HepG2 (cell line): ENCODE data around the gene NBPF3. TPM values are rescaled to one million over a fixed set of nuclear protein-coding genes. Genes with fewer than 3 reads are reported as not detected.

ENCODE experiments used
- ATAC-seq: fragments of 200-7000 bp; cut with Tn5 transposase; 3 replicates; pipeline ENCODE4 v1.9.1; 2020; ENCODE audit warnings: mild to moderate bottlenecking, moderate library complexity
- BruUV-seq: library from RNA; stranded (reverse); fragments of 400-500 nt; replicated peaks from 2 replicates; lab custom pipeline; 2021; lab: Mats Ljungman, UMichigan
- CTCF ChIA-PET: fragments of 300-600 bp; formaldehyde crosslinking; extraction: SDS; loops from one replicate; lab custom pipeline; 2021; ENCODE audit warnings: low total read pairs, inconsistent platforms, low intra/inter-chr PET ratio; lab: Yijun Ruan, JAX
- POLR2A ChIA-PET: fragments of 350-600 bp; sonication (Branson Sonifier 250); formaldehyde crosslinking; loops from one replicate; lab custom pipeline; 2020; ENCODE audit warnings: antibody characterized with exemption, inconsistent platforms; lab: Yijun Ruan, JAX
- DNase-seq: peaks from one replicate; pipeline ENCODE4 v3.0.0-alpha.2; 2015; ENCODE audit warnings: low spot score
- FAIRE-seq: peaks from 3 replicates; lab custom pipeline; 2011; peaks lifted over from hg19 to GRCh38; lab: Jason Lieb, UNC
- H2AFZ ChIP-seq: one replicate; pipeline ENCODE4 v1.6.1; 2011; ENCODE audit warnings: low read length, inconsistent platforms
- H3K27ac ChIP-seq: fragments of 300-600 bp; 3 replicates; pipeline ENCODE4 v1.8.0; 2011; ENCODE audit warnings: mixed run types, mild to moderate bottlenecking, mixed read lengths, low read length, inconsistent platforms; ENCODE audit not compliant: insufficient read depth; ENCODE audit errors: extremely low read length
- H3K27me3 ChIP-seq, 2 experiments: fragments of 200-600 bp in 1 of 2; 2 replicates in 1 of 2; 3 replicates in 1 of 2; pipeline versions ENCODE4 v1.6.0 to v1.8.0; 2011; ENCODE audit warnings: low read length in 2 of 2, mild to moderate bottlenecking in 2 of 2, moderate library complexity in 2 of 2, inconsistent platforms in 1 of 2; ENCODE audit not compliant: insufficient read depth in 2 of 2, control insufficient read depth in 1 of 2
- H3K36me3 ChIP-seq, 2 experiments: fragments of 200-600 bp in 1 of 2; replicated peaks in 1 of 2; 2 replicates in 1 of 2; 3 replicates in 1 of 2; pipeline versions ENCODE4 v1.5.1 to v1.8.0; 2011; ENCODE audit warnings: low read length in 2 of 2, inconsistent platforms in 1 of 2; ENCODE audit not compliant: insufficient read depth in 2 of 2, control insufficient read depth in 1 of 2
- H3K4me1 ChIP-seq: 2 replicates; pipeline ENCODE4 v1.5.1; 2012; ENCODE audit warnings: low read length, inconsistent platforms; ENCODE audit not compliant: insufficient read depth
- H3K4me2 ChIP-seq: 2 replicates; pipeline ENCODE4 v1.6.0; 2011; ENCODE audit warnings: low read depth, low read length, inconsistent platforms
- H3K4me3 ChIP-seq, 3 experiments: fragments of 200-600 bp in 1 of 3; sonication (generic), shearing (Covaris generic) in 1 of 3; replicated peaks in 1 of 3; 2 replicates each; pipeline ENCODE4 v1.5.1; 2011 to 2016; ENCODE audit warnings: low read length in 3 of 3, inconsistent platforms in 2 of 3, low read depth in 2 of 3, mild to moderate bottlenecking in 2 of 3, control low read depth in 1 of 3, mixed read lengths in 1 of 3; ENCODE audit not compliant: insufficient read depth in 1 of 3
- H3K79me2 ChIP-seq: one replicate; pipeline ENCODE4 v1.6.1; 2011; ENCODE audit warnings: low read length, inconsistent platforms; ENCODE audit not compliant: insufficient read depth
- H3K9ac ChIP-seq: 2 replicates; pipeline ENCODE4 v1.6.0; 2011; ENCODE audit warnings: mild to moderate bottlenecking, low read depth, low read length, inconsistent platforms; ENCODE audit not compliant: insufficient read depth
- H3K9me3 ChIP-seq: 2 replicates; pipeline ENCODE4 v1.5.1; 2012; ENCODE audit warnings: mild to moderate bottlenecking, low read length
- H4K20me1 ChIP-seq: 2 replicates; pipeline ENCODE4 v1.6.0; 2011; ENCODE audit warnings: inconsistent platforms, mild to moderate bottlenecking, low read length, moderate library complexity; ENCODE audit not compliant: insufficient read depth
- ATM ChIP-seq: fragments of 450-650 bp; IDR thresholded peaks from 2 replicates; pipeline ENCODE4 v1.7.1; 2017; ENCODE audit warnings: mild to moderate bottlenecking, borderline replicate concordance
- DRAP1 ChIP-seq: IDR thresholded peaks from 2 replicates; pipeline ENCODE4 v1.6.1; 2016; ENCODE audit warnings: missing genetic modification reagents, missing compliant biosample characterization
- DZIP1 ChIP-seq: sonication (generic); formaldehyde crosslinking; IDR thresholded peaks from 2 replicates; pipeline ENCODE4 v1.5.0; 2020; ENCODE audit warnings: mild to moderate bottlenecking, missing genetic modification reagents
- HOXA5 ChIP-seq: sonication (generic); formaldehyde crosslinking; IDR thresholded peaks from 2 replicates; pipeline ENCODE4 v1.4.0; 2020; ENCODE audit warnings: missing genetic modification reagents
- IRF1 ChIP-seq: sonication (generic); formaldehyde crosslinking; IDR thresholded peaks from 2 replicates; pipeline ENCODE4 v1.4.0; 2020; ENCODE audit warnings: low read depth, mild to moderate bottlenecking, missing genetic modification reagents
- MTF1 ChIP-seq: sonication (generic); formaldehyde crosslinking; IDR thresholded peaks from 2 replicates; pipeline ENCODE4 v1.5.0; 2020; ENCODE audit warnings: missing genetic modification reagents
- NFKBIZ ChIP-seq: IDR thresholded peaks from 2 replicates; pipeline ENCODE4 v1.6.1; 2018; ENCODE audit warnings: missing genetic modification reagents, missing compliant biosample characterization
- PHF20 ChIP-seq: sonication (generic); formaldehyde crosslinking; IDR thresholded peaks from 2 replicates; pipeline ENCODE4 v1.5.0; 2020; ENCODE audit warnings: mild to moderate bottlenecking, missing genetic modification reagents
- ZGPAT ChIP-seq: IDR thresholded peaks from 2 replicates; pipeline ENCODE4 v1.6.1; 2016; ENCODE audit warnings: mild to moderate bottlenecking
- ZHX1 ChIP-seq: sonication (generic); formaldehyde crosslinking; IDR thresholded peaks from 2 replicates; pipeline ENCODE4 v1.8.1; 2022; ENCODE audit warnings: low read depth, mild to moderate bottlenecking, missing genetic modification reagents
- ZNF414 ChIP-seq: sonication (generic); formaldehyde crosslinking; IDR thresholded peaks from 2 replicates; pipeline ENCODE4 v1.5.0; 2020; ENCODE audit warnings: missing genetic modification reagents
- ZNF44 ChIP-seq: sonication (generic); formaldehyde crosslinking; IDR thresholded peaks from 2 replicates; pipeline ENCODE4 v1.5.1; 2020; ENCODE audit warnings: mild to moderate bottlenecking, missing genetic modification reagents
- ZNF552 ChIP-seq: sonication (generic); formaldehyde crosslinking; IDR thresholded peaks from 2 replicates; pipeline ENCODE4 v1.9.0; 2022; ENCODE audit warnings: missing genetic modification reagents, mild to moderate bottlenecking, borderline replicate concordance
- ZNF570 ChIP-seq: sonication (generic); formaldehyde crosslinking; IDR thresholded peaks from 2 replicates; pipeline ENCODE4 v1.4.0; 2020; ENCODE audit warnings: mild to moderate bottlenecking, missing genetic modification reagents, borderline replicate concordance
- ZNF720 ChIP-seq: sonication (generic); formaldehyde crosslinking; IDR thresholded peaks from 2 replicates; pipeline ENCODE4 v1.4.0; 2020; ENCODE audit warnings: missing genetic modification reagents
- WGBS: methylation state at CpG from one replicate; pipeline ENCODE4 v1.1.6; 2017; ENCODE audit warnings: low lambda C conversion rate; 5-methylcytosine and 5-hydroxymethylcytosine counted together
- in situ Hi-C: cut with HindIII; loops from 2 replicates; pipeline ENCODE4 v1.10.0; 2017; ENCODE audit warnings: low pct_unique_long_range_greater_than_20kb; ENCODE audit not compliant: extremely low pct_ligation_motif_present
- intact Hi-C: fragments of 100-400 bp; cut with micrococcal nuclease; formaldehyde crosslinking; loops from one replicate; pipeline ENCODE4 v1.10.0; 2022; ENCODE audit not compliant: unreplicated experiment
- polyA plus RNA-seq, 8 experiments: library from polyadenylated mRNA; depleted of rRNA in 3 of 8; stranded (reverse) in 7 of 8; unstranded in 1 of 8; fragments of >200 nt; fragmentation: Illumina TruSeq in 4 of 8; extraction: Trizol in 4 of 8; gene quantifications; 2 replicates each; pipeline versions ENCODE4 v1.2.1 to v1.2.3, GENCODE V29; 2011 to 2016; ENCODE audit warnings: low read depth in 4 of 8, missing spikeins in 1 of 8, mixed read lengths in 1 of 8; ENCODE audit not compliant: insufficient read depth in 1 of 8
- total RNA-seq, 5 experiments: library from RNA; depleted of rRNA; stranded (reverse); fragments of >200 nt; fragmentation: Illumina TruSeq; extraction: Trizol; gene quantifications; 2 replicates each; pipeline ENCODE4 v1.2.3, GENCODE V29; 2016; ENCODE audit warnings: low read depth in 1 of 5

NBPF3 gene
- total and polyA plus RNA-seq, 2 of the 13 experiments (the other 11 are each of a cell fraction or from before 2014, with no cell fraction given), result 3.5 to 4.9 TPM

- H3K36me3 ChIP-seq, result no peaks in the 10 kb centered on the region
- in situ Hi-C loops (no loop called here), intact Hi-C loops (no loop called here)
- peaks cover 9% of the 10 kb centered on the region for H3K4me1 ChIP-seq
- ChIA-PET POLR2A (no interaction called here), CTCF (no interaction called here)
- no peaks in the 10 kb centered on the region for H4K20me1 ChIP-seq
- BruUV-seq, result no TSS peak
- FAIRE-seq, result no peak
- no peak overlapping the region for H3K4me3 ChIP-seq
- peaks cover under 1 to 40% of the 10 kb centered on the region in 2 experiments; a peak in 3 of 5 replicates for H3K27me3 ChIP-seq
- WGBS, result 27% methylated on average over 7 of the region's 7 CpGs
- no peak overlapping the region for H2AFZ ChIP-seq
- no peak overlapping the region for H3K9ac ChIP-seq
- H3K27ac ChIP-seq, result no peak overlapping the region
- H3K79me2 ChIP-seq, result no peaks in the 10 kb centered on the region
- DNase-seq, result no peak
- ATAC-seq, result no peak
- H3K4me2 ChIP-seq, result no peak overlapping the region
- no peaks in the 10 kb centered on the region for H3K9me3 ChIP-seq
- TF ChIP-seq DRAP1 (CRISPR knock-in tag), result no peak
- no peak for TF ChIP-seq ZGPAT
- TF ChIP-seq MTF1, result no peak
- no peak for TF ChIP-seq ZNF720
- TF ChIP-seq ZNF570, result no peak
- TF ChIP-seq ATM, result no peak
- TF ChIP-seq ZHX1, result no peak
- no peak for TF ChIP-seq PHF20
- TF ChIP-seq ZNF44 (CRISPR knock-in tag), result no peak
- no peak for TF ChIP-seq HOXA5 (CRISPR knock-in tag)
- no peak for TF ChIP-seq DZIP1 (CRISPR knock-in tag)
- TF ChIP-seq ZNF552 (CRISPR knock-in tag), result no peak
- no peak for TF ChIP-seq ZNF414 (CRISPR knock-in tag)
- no peak for TF ChIP-seq IRF1 (CRISPR knock-in tag)
- TF ChIP-seq NFKBIZ, result no peak
Measured at GRCh38 chr1:21503706-21504377, 63.9 kb downstream of the NBPF3 start.
